ENCODE measurements around the gene OTOS.

DNA sequence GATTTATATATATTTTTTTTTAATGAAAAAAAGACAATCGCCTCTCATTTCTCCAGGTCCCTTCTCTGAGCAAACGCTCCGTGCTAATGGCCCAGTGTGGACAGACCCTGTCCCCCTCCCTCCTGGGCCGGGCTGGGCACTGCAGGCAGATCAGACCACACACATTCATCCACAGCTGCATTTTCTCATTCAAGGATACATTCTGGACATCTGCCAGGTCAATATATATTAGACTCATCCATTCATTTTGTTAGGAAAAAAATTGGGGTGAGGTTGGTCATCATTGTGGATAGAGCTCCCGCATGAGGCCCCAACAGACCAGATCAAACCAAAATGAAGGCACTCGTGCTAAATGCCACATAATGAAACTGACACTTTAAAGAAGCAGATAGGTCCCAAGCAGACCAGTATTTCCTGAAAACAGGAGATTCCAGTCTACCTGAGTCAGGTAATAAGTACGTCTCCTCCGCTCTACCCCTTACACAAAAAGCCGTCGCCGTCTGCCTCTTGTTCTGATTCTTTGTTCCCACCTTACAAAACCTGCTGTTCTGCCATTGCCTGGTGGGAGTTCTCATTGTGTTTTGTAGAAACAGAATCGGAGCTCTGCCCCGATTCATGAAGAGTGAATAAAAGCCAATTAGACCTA lies 15.4 kb upstream of the OTOS start:
- TF ChIP-seq CTCF (conservative IDR thresholded peaks at IDR 0.05) = no peak
- no peak for TF ChIP-seq EZH2 (IDR thresholded peaks at IDR 0.05; ENCODE audit: low read depth)
